GM18861 (cell line): ENCODE data around the gene PUS7L.
A peak's percentile ranks its signal among the peaks of the same experiment; 100 is the strongest.

Experiments used
- ATAC-seq: cut with Tn5 transposase; IDR thresholded peaks from one replicate; pipeline ENCODE4 v1.9.1; 2021; ENCODE audit not compliant: unreplicated experiment

Gene PUS7L, protein sequence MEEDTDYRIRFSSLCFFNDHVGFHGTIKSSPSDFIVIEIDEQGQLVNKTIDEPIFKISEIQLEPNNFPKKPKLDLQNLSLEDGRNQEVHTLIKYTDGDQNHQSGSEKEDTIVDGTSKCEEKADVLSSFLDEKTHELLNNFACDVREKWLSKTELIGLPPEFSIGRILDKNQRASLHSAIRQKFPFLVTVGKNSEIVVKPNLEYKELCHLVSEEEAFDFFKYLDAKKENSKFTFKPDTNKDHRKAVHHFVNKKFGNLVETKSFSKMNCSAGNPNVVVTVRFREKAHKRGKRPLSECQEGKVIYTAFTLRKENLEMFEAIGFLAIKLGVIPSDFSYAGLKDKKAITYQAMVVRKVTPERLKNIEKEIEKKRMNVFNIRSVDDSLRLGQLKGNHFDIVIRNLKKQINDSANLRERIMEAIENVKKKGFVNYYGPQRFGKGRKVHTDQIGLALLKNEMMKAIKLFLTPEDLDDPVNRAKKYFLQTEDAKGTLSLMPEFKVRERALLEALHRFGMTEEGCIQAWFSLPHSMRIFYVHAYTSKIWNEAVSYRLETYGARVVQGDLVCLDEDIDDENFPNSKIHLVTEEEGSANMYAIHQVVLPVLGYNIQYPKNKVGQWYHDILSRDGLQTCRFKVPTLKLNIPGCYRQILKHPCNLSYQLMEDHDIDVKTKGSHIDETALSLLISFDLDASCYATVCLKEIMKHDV

DNA sequence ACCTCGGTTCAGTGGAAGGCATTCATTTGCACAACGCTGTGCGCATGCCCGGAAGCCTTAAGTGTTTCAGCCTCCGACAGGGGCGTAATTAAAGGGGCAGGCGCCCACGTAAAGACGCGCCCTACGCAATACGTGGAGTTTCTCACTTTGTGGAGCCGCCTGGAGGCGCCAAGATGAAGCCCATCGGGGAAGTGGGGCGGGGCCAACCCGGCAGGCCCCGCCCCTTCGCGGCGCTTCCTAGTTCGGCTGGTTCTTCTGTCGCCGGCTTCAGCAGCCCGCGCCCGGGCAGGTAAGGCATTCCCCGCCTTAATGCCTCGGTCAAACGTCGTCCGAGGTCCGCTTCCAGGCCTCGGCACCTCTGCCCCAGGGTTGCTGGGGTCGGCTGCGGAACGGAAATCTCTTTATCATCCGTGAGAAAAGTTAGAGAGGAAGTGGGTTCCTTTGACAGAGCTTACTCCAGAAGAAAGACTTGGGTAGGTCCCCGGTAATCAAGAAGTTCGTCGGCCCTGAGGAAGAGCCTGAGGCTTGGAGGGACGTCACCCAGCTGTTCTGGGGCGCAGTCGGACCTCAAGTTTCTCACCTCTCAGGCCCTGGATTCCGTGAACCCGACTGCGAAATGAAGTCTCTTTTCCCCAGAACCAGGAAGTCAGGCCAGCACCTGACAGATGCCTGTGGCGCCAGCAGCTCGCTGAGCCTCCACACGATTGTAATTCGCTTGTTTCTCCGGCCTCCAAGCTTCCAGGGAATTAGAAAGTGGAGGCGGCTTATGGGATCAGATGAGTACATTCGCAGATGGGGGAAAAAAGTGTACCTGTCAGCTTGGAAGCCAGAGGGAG is at the start of gene PUS7L, which contains the start of gene IRAK4:
Gene PUS7L, minus strand, starts transcription at position 63 of the 836 bp plus-strand sequence. CDS start 3,545 bp downstream, outside the sequence.
Gene IRAK4, plus strand, starts transcription at position 224 of the 836 bp plus-strand sequence. CDS start 9,161 bp downstream, outside the sequence.
- peak; percentile 99 for ATAC-seq

DNA sequence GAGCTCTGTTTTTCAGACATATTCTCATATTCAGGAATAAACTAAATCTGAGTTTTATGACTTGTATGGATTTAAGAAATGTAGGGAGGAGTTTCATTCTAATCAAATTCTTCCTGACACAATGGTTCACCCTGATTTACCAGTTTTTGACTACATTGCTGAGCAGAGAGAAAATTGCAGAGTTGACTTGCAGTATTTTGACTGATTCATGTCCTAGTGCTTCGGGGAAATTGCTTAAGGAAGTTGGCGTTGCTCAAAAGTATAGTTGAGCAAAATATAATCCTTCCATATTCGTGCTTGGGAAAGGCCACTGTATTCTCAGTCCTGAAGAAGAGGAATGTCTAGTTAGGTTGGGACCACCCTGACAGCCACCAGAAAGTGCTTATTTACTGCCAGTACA is 48.8 kb upstream of the PUS7L start:
- no peak for ATAC-seq

DNA sequence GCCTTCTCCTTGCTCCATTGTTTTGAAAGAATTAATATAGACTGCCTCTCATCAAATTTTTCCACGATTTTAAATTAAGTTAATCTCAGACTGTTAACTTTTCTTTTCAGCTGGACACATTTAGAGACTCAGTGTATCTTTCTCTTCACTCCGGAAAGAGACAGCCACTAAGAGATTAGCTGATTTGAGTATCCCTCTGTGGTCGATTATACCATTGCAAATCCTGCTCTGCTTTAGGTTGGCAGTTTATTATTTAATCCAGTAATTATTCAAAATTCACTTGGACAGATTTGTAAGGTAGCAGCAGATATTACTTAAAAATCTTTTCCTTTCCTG is 48.1 kb upstream of the PUS7L start:
- ATAC-seq = no peak

DNA sequence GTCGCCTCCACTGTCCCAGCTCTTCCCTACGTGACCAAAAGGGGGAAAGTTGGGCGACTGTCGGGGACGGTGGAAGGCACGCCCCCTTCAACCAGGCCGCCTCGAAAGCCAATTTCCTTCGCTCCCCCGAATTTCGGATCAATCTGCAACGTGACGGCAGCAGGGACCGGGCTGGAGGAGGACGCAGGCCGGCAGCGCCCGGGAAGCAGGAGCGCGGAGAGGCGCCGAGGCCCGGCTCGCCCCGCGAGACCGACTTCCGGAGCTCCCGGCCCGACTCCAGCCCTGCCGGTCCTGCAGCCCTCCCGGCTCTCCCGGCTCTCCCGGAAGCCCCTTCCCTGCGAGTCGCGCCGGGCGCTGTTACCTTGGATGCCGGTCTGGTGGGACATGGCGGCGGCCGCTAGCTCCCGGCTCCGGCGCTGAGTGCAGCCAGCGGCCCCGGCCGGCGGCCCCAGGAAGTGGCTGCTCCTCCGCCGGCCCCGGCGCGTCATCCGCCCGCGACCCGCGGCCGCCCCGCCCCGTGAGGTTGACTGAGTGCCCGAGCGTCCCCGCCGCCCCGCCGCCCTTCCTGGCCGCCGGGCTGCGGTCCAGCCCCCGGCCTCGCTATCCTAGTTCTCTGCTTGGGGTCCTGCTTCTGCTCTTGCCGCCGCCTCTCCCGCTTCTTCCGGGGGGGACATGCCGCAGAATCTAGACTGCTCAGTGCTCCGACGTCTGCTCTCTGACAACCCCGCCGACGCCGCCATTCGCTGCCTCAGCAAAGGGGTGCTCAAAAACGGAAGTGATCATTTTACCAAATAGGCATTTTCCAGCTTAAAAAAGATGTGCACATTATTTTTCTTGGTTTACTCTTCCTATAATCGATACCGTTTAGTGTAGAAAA is 47.5 kb upstream of the PUS7L start, which contains the start of gene TWF1:
Gene TWF1, minus strand, starts transcription at position 458 of the 877 bp plus-strand sequence. Its CDS starts 72 bp downstream, at position 386.
- ATAC-seq = peak; percentile 84

DNA sequence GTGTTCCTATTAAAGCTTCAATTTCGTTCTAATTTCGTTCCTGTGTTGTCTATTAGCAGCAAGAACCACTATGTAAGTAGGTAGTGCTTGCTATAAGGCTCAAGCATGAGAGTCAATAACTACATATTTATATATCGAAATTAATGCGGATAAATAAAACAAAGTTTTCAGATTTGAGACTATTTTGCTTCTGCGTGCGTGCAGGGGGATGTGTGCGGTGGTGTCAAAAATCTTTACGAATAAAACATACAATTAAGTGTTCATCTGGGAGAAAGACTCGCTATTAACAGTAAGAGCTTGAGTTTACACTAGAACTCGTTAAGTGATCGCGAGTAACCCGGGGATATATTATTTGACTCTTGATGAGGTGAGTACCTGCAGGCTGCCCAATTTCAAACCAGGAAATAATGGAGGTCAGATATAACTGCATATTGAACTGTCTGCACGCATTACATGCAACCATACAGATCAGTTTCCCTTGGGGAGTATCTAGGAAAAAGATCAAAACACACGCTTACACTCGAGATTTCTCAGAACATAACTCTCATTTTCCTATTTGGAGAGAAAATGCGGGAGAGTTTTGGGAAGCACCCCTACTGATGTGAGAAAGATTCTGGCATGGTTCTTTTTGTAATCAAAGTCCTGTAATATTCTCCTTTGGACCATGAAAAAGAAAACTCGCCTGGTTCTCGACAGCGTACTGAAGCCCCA is 46.7 kb upstream of the PUS7L start:
- no peak for ATAC-seq

DNA sequence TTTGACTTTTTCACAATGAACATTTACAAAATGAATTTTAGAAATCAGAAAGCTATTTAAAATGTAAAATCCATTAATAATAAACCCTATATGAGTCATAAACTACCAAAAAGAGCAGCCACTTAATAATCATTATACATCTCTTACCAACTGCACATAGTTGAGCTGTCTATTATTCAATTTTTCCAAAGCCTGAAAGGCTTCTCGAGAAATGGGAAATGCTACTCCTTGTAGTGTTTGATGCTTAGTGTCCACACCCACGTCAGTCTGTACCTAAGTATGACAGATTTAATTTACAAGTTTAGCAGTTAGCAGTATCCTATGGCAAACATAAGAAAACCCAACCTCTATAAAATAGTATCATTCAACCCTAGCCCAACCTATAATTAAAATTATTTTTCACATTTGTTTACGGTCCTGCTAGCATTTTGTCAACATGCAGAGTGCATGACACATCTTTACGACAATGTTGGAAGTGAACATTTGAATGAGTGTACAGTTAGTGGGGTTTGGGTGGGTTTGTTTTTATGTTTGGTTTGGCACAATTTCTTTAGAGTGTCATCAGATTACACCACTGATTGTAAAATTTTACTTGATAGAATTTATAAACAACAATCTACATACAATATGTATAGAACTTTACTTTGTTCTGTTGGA is 39.1 kb upstream of the PUS7L start:
- no peak for ATAC-seq

DNA sequence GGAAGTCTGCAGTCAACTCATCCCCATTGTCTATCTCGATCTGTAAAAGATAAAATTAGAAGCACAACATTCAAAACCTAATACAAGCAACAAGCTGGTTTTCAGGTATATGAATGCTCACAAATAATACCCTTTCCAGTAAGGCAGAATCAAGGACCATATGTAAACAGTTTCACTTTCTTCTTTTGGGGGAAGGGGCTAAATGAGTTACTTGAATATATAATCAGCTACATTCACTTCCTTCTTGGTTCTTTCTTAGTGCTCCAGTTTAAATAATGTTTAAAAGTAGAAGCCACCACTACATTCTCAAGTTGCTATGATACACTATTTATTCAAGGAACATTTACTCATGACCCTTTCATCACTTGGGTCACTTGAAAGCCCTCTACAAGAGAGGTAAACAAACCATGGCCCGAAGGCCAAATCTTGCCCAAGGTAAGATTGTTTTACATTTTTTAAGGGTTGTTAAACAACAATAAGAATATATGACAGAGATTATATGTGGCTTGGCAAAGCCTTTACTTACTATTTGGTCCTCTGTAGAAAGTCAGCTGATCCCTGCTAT is 37.2 kb upstream of the PUS7L start:
- ATAC-seq = no peak

DNA sequence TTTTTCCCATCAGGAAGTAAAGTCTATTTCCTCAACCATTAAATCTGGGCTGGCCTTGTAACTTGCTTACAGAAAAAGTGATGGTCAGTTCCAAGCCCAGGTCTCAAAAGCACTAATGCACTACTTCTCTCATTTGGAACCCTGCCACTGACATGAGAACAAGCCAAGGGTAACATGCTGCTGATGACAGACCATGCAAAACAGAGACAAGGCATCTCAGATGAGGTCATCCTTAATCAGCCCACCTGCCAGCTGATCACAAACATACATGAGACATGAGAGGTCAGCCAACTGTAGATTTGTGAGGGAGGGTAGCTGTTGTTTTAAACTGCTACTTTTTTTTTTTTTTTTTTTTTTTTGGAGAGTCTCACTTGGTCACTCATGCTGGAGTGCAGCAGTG is 31.4 kb upstream of the PUS7L start:
- no peak for ATAC-seq

DNA sequence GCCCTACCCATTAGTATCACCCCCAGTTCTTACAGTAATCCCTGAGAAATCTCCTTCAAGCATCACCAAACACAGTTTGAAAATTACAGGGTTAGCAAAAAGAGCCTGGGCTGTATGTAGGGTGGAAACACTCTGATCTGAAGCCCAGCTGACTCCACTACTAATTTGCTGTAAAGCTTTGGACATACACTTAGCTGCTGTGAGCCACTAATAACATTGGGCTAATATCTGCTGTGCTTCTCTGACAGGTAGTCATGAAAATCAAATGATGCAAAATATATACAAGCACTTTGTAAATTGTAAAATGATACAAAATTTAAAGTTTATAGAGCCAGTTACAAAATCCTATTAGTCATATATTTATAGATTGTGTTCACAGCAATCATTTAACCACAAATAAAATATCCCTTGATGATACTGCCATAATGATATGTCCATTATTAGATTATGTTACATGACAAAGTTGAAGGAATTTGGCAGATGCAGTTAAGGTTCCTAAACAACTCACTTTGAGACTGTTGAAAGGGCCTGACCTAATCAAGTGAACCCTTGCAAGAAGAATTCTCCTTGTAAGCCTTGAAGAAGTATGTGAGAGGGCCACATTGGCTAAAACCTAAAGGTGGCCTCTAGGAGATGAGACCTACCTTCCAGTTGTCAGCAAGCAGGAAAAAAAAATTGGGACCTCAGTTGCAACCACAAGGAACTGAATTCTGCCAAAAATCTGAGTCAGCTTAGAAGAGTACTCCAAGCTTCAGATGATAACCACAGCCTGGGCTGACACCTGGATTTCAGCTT is 28.5 kb upstream of the PUS7L start:
- no peak for ATAC-seq

DNA sequence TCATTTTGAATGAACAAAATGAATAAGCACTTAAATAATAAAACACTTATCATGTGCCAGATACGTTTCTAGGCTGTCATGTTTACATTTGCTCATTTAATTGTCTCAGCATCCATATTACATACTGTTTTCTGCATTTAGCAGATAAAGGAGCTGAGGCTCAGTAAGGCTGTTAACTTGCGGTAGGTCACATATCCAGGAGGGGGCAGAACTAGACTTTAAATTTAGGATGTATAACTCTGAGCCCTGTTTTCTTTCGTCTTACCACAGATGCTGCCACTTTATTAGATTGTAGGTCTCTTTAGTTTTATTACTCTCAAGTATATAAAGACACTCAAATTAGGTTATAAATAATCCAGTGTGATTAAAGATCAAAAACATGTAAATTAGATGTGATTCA is 17.9 kb upstream of the PUS7L start:
- no peak for ATAC-seq

DNA sequence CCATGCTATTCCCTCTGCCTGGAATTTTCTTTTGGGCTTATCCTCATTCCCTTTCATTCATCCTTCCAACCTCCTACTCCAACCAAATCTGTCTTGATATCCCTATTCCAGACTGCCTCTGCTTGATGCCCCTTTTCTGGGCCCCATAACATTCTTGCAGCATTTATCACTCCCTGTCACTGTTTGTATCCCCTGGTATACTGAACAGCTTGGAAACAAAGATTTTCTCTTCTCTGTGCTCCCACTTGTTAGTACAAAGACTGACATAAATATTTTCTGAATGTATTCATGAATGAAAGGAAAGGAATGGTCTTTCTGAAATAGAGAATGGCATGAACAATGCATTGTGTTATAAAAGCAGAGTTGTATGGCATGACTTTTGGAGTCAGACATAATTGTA is 7.7 kb upstream of the PUS7L start:
- no peak for ATAC-seq

DNA sequence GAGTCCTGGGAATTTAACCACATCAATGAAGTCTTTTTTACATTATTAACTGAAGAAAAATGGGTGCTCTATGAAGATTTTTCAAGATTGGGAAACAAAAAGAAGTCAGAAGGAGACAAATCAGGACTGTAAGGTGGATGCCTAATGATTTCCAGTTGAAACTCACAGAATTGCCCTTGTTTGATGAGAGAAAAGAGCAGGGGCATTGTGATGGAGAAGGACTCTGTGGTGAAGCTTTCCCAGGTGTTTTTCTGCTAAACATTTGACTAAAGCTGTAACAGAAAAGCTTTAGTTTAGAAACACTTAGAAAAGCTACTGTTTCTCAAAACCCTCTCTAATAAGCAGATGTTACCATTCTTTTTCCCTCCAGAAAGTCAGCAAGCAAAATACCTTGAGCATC is 5.9 kb upstream of the PUS7L start:
- no peak for ATAC-seq

DNA sequence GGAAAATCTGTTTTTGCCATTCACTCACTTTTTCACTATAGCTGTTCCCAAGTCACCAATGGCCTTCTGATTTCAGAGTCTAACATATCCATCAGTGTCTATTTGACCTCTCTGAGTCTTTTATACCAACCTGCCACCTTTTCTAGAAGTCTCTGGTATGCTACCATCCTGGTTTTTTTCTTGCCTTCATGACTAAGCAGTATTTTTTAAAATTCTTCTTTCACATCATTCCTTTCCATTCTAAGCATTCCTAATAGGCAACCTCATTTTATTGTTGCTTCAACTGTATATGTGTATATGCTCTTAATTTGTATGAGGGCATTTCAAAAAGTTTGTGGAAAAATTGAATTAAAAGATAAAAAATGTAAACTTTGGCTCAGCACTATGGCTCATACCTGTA is 5.2 kb upstream of the PUS7L start:
- no peak for ATAC-seq

DNA sequence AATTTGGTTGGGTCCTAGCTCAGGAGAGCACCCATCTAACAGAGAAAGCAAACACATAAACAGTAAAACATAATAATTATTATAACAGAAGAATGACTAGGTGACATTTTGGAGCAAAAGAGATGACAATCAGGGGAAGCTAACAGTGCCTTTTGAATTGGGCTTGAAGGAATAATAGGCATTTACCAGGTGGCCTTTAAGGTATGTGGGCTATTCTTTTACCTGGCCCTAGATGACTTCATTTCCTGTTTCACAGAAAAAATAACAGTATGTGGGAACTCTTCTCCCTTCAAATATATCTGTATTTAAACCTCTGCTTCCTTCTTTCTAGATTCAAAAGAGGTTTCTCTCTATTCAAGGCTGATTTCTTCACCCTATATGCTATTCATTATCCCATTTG is 4.0 kb upstream of the PUS7L start:
- ATAC-seq = no peak

DNA sequence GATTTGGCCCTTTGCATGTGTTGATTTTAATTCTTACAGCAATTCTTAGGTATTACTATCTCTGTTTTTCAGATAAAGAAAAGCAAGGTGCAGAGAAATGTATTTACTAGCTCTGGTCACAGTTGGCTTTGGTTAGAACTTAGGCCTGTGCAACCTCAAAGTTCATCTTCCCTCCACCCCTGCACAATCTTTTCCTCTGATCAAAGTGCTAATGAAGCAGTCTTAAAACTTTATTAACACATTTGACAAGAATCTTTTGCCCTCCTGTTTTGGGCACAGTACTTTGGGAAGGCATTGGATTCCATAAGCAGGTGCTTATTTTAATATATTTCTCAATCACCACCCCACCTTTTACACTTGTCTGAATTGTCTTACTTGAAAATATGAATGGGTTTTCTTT is 2.9 kb upstream of the PUS7L start:
- no peak for ATAC-seq

DNA sequence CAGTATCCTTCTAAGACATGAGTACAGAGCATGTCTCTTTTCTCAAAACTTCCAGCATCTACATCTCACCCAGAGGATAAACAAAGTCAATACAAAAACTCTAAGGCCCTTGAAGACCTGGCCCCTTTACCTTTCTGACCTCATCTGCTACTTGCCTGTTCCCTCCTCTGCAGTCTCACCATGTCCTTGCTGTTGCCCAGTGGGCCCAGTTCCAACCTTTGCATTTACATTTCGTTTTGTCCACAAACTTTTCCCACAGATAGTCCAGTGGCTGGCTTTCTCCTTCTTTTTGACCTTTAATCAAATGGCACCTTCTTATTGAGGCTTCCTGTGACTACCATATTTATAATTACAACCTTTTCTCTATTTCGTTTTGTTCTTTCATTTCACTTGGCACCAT is 1.8 kb upstream of the PUS7L start:
- no peak for ATAC-seq

DNA sequence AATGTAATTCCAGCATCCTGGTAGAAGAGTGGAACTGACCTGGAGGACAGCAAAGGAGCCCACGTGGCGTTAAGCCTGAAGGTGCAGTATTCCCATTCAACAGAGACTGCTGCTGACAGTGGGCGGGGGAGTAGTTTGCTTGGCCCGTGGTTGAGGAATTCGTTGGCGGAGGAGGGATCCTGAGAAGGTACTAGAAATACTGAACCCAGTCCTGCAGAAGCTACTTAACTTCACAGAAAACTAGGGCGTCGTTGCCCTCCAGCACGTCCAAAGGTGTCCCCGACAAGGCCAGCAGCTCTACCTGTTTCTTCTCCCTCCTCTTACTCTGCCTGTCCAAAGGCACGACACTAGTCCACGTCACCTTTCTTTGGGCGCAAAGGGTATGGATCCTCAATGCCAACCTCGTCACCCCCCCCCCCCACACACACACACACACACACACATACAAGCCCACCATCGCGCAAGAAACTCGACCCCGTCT is 303 bp downstream of the PUS7L start:
- no peak for ATAC-seq

DNA sequence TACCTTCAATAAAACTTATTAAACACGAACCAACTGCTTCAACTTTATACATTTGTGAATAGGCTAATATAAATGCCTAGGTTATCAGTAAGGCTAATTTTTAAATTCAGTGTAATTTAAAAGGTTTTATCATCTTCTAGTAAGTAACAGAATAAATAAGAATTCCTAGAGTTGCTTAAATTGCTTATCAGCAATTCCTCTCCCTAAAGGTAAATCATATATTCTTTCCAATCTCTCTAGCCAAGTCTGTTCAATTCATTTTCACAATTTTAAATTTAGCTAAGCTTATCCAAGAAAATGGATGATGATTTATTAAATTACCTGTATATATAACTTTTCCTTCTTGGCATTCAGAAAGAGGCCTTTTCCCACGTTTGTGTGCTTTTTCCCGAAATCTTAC is 4.6 kb downstream of the PUS7L start:
- ATAC-seq = no peak
